Effector memory CD4-positive, alpha-beta T cell (primary cell): ENCODE data around the gene SLC17A7.
"Not testable (repeated sequence)": the region's sequence is repeated elsewhere in the genome, so short reads cannot be mapped to it uniquely, and the experiment has no call there.

Experiments used
- DNase-seq, 3 donors: peaks; one replicate each; pipeline ENCODE4 v3.0.0-alpha.2; 2020
- H3K27ac ChIP-seq: 2 replicates; pipeline ENCODE4 v1.7.0; 2013; ENCODE audit warnings: mild to moderate bottlenecking, low read length, moderate library complexity; ENCODE audit not compliant: insufficient read depth, poor library complexity, severe bottlenecking
- H3K27me3 ChIP-seq: replicated peaks from 2 replicates; pipeline ENCODE4 v1.7.0; 2013; ENCODE audit warnings: mild to moderate bottlenecking, low read length; ENCODE audit not compliant: insufficient read depth, control insufficient read depth, poor library complexity, severe bottlenecking
- H3K36me3 ChIP-seq: 2 replicates; pipeline ENCODE4 v1.7.0; 2013; ENCODE audit warnings: mild to moderate bottlenecking, low read length, moderate library complexity; ENCODE audit not compliant: control insufficient read depth, insufficient read depth
- H3K4me1 ChIP-seq: 2 replicates; pipeline ENCODE4 v1.7.0; 2013; ENCODE audit warnings: low read length, mild to moderate bottlenecking; ENCODE audit not compliant: control insufficient read depth, insufficient read depth, poor library complexity, severe bottlenecking
- H3K4me3 ChIP-seq: 2 replicates; pipeline ENCODE4 v1.7.0; 2013; ENCODE audit warnings: low read length, low read depth, mild to moderate bottlenecking; ENCODE audit not compliant: insufficient read depth, poor library complexity, severe bottlenecking
- H3K9me3 ChIP-seq: 2 replicates; pipeline ENCODE4 v1.7.0; 2013; ENCODE audit warnings: mild to moderate bottlenecking, low read length, moderate library complexity; ENCODE audit not compliant: control insufficient read depth

Gene SLC17A7

GRCh38 chr19:49481020-49481683 lies 39.8 kb upstream of the SLC17A7 start:
- H3K4me1 ChIP-seq, result peaks cover 19% of the 10 kb centered on the region

GRCh38 chr19:49479975-49480628 lies 38.8 kb upstream of the SLC17A7 start:
- peaks cover 54% of the 10 kb centered on the region for H3K36me3 ChIP-seq
- H3K27ac ChIP-seq, result no peak overlapping the region
- no peak overlapping the region for H3K4me3 ChIP-seq
- peaks cover 25% of the 10 kb centered on the region for H3K4me1 ChIP-seq
- DNase-seq, result no peak
- H3K9me3 ChIP-seq, result no peaks in the 10 kb centered on the region
- no peaks in the 10 kb centered on the region for H3K27me3 ChIP-seq

More at GRCh38 chr19:49481020-49481683, 39.8 kb upstream of the SLC17A7 start:
- Histone ChIP-seq H3K36me3 (peaks cover 62% of the 10 kb centered on the region), H3K9me3 (no peaks in the 10 kb centered on the region), H3K27ac (no peak overlapping the region), H3K4me3 (no peak overlapping the region), H3K27me3 (no peaks in the 10 kb centered on the region)
- DNase-seq, result no peak

GRCh38 chr19:49475995-49476880 lies 34.9 kb upstream of the SLC17A7 start:
- H3K27me3 ChIP-seq, result no peaks in the 10 kb centered on the region
- peak overlapping the region; percentile 98 for H3K27ac ChIP-seq
- peak; percentile 39 to 55 (median 55) for DNase-seq
- peaks cover 43% of the 10 kb centered on the region for H3K4me1 ChIP-seq
- peak overlapping the region; percentile 93 for H3K4me3 ChIP-seq
- H3K36me3 ChIP-seq, result peaks cover 31% of the 10 kb centered on the region
- H3K9me3 ChIP-seq, result no peaks in the 10 kb centered on the region

DNA sequence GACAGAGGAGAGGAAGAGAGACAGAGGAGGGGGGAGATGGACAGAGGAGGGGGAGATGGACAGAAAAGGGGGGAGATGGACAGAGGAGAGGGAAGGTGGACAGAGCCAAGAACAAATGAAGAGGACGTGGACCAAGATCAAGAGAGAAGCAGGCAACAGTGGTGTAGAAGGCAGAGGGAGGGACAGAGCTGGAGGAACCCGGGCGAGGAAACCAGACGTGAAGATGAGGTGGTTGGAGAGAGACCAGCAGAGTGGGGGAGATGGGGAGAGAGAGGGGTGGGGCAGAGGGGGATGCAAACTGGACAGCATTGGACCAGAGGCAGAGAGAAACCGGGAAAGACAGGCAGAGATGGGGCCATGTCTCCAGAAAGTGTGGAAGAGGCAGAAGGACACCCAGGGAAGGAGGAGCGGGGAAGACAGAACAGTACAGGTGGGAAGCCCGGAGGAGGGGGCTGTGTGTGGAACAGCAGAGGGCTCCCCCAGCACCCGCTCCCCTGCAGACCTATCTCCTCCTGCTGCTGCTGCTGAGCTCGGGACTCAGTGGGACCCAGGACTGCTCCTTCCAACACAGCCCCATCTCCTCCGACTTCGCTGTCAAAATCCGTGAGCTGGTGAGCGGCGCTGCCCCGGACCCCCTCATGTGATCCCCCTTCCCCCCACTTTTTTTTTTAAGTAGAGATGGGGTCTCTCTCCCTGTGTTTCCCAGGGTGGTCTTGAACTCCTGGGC lies 34.0 kb upstream of the SLC17A7 start:
- H3K4me1 ChIP-seq, result peaks cover 47% of the 10 kb centered on the region
- no peaks in the 10 kb centered on the region for H3K27me3 ChIP-seq
- H3K9me3 ChIP-seq, result no peaks in the 10 kb centered on the region
- no peak for DNase-seq
- H3K4me3 ChIP-seq, result peak overlapping the region; percentile 93
- peak overlapping the region; percentile 98 for H3K27ac ChIP-seq
- peaks cover 24% of the 10 kb centered on the region for H3K36me3 ChIP-seq

GRCh38 chr19:49474542-49474924 lies 33.2 kb upstream of the SLC17A7 start:
- peaks cover 51% of the 10 kb centered on the region for H3K4me1 ChIP-seq
- peak overlapping the region; percentile 98 for H3K27ac ChIP-seq
- no peaks in the 10 kb centered on the region for H3K27me3 ChIP-seq
- no peaks in the 10 kb centered on the region for H3K9me3 ChIP-seq
- H3K4me3 ChIP-seq, result peak overlapping the region; percentile 93
- peaks cover 16% of the 10 kb centered on the region for H3K36me3 ChIP-seq
- DNase-seq, result no peak

DNA sequence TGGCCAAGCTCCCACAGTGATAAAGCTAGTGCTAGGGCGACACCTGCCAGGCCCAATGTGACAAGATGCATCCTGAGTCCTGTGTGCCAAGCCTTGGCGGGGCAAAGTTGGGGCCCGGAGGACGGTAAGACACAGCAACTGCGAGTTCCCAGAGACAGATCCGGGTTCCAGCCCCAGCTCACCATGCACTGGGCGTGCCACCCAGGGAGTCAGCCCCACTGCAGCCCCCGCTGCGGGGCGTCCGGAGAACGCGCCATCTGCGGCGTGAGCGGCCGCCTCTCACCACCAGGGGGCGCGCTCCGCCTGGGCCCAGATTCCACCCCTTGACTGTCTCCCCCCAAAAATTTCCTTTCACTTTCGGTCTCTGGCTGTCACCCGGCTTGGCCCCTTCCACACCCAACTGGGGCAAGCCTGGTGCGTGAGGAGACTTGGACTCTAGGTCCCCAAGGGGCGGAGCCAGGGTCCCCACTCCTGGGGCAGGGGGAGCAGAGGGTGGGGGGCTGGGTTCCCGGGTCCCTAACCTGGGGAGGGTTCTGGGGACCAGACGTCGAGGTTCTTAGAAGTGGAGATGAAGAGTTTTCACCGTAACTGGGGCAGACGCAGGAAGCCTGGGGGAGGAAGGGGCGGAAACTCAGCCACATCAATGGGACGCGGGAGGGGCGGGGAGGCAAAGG lies 32.7 kb upstream of the SLC17A7 start, which contains the start of gene FLT3LG:
TSS of gene FLT3LG (plus strand) at position 348 of the 674 bp plus-strand sequence. CDS start 425 bp downstream, outside the sequence.
- Histone ChIP-seq H3K4me3 (peak within 1 kb of the TSS; percentile 93), H3K9me3 (no peaks in the 10 kb centered on the region), H3K27me3 (no peaks in the 10 kb centered on the region), H3K27ac (peak within 1 kb of the TSS; percentile 98), H3K4me1 (peaks cover 53% of the 10 kb centered on the region), H3K36me3 (peaks cover 15% of the 10 kb centered on the region)
- DNase-seq, result peak; percentile 88 to 91 (median 90)

- peaks cover 11% of the 10 kb centered on the region for H3K36me3 ChIP-seq
- H3K27me3 ChIP-seq, DNase-seq, H3K9me3 ChIP-seq: not testable (repeated sequence)
- peak overlapping the region; percentile 93 for H3K4me3 ChIP-seq
- peaks cover 57% of the 10 kb centered on the region for H3K4me1 ChIP-seq
- peak overlapping the region; percentile 98 for H3K27ac ChIP-seq
Measured at GRCh38 chr19:49473501-49473867, 32.2 kb upstream of the SLC17A7 start.

- peaks cover 63% of the 10 kb centered on the region for H3K4me1 ChIP-seq
- no peak for DNase-seq
- peaks cover 11% of the 10 kb centered on the region for H3K36me3 ChIP-seq
- H3K9me3 ChIP-seq, result no peaks in the 10 kb centered on the region
- H3K27ac ChIP-seq, result peak overlapping the region; percentile 98
- no peaks in the 10 kb centered on the region for H3K27me3 ChIP-seq
- no peak overlapping the region for H3K4me3 ChIP-seq
Measured at GRCh38 chr19:49472936-49473335, 31.6 kb upstream of the SLC17A7 start.

DNA sequence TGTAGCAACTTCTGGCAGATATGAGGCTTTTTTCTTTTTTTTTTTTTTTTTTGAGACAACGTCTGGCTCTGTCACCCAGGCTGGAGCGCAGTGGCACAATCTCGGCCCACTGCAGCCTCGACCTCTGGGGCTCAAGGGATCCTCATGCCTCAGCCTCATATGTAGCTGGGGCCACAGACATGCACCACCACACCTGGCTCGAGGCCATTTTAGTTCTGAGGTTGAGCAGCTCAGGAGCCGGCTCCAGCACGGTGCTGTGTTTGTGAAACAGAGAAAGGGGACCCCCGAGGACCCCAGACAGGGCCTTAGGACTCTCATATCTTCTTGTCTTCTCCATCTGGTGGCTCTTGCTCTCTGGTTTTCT lies 29.3 kb upstream of the SLC17A7 start:
- Histone ChIP-seq H3K4me1 (peaks cover 59% of the 10 kb centered on the region), H3K9me3 (no peaks in the 10 kb centered on the region), H3K36me3 (peaks cover 8% of the 10 kb centered on the region), H3K4me3 (no peak overlapping the region), H3K27ac (peak overlapping the region; percentile 93), H3K27me3 (no peaks in the 10 kb centered on the region)
- DNase-seq, result no peak
